GM19438 (cell line): ENCODE results near the gene SLC25A19.

Experiments used
- ATAC-seq: cut with Tn5 transposase; IDR thresholded peaks from one replicate; pipeline ENCODE4 v1.9.1; 2021; ENCODE audit warnings: low read depth; ENCODE audit not compliant: unreplicated experiment

Gene SLC25A19

GRCh38 chr17:75289115-75289831, at the start of gene SLC25A19:
SLC25A19 (minus strand) TSS chr17:75289433; CDS start chr17:75286764, 2,669 bp downstream.
- ATAC-seq: peak; percentile 91

GRCh38 chr17:75338335-75338734, 49.1 kb upstream of the SLC25A19 start:
- no peak for ATAC-seq

GRCh38 chr17:75335315-75335714, 46.1 kb upstream of the SLC25A19 start:
- no peak for ATAC-seq

GRCh38 chr17:75334723-75335122, 45.5 kb upstream of the SLC25A19 start:
- no peak for ATAC-seq

- no peak for ATAC-seq
Observed at GRCh38 chr17:75331671-75332070, 42.4 kb upstream of the SLC25A19 start.

- ATAC-seq: no peak
Observed at GRCh38 chr17:75327757-75328156, 38.5 kb upstream of the SLC25A19 start.

GRCh38 chr17:75326226-75326848, 37.1 kb upstream of the SLC25A19 start:
- ATAC-seq: no peak

GRCh38 chr17:75325827-75326225, 36.6 kb upstream of the SLC25A19 start:
- ATAC-seq: no peak

- ATAC-seq: no peak
Observed at GRCh38 chr17:75325348-75325747, 36.1 kb upstream of the SLC25A19 start.

- no peak for ATAC-seq
Observed at GRCh38 chr17:75321506-75321905, 32.3 kb upstream of the SLC25A19 start.

- peak; percentile 39 for ATAC-seq
Observed at GRCh38 chr17:75319904-75320691, 30.9 kb upstream of the SLC25A19 start.

GRCh38 chr17:75318615-75319222, 29.5 kb upstream of the SLC25A19 start:
- no peak for ATAC-seq

- no peak for ATAC-seq
Observed at GRCh38 chr17:75318211-75318610, 29.0 kb upstream of the SLC25A19 start.

GRCh38 chr17:75317671-75318070, 28.4 kb upstream of the SLC25A19 start:
- no peak for ATAC-seq

GRCh38 chr17:75316253-75316652, 27.0 kb upstream of the SLC25A19 start:
- no peak for ATAC-seq

- ATAC-seq: no peak
Observed at GRCh38 chr17:75315541-75316243, 26.5 kb upstream of the SLC25A19 start.

GRCh38 chr17:75313941-75314551, 24.8 kb upstream of the SLC25A19 start:
- ATAC-seq: peak; percentile 51

- ATAC-seq: no peak
Observed at GRCh38 chr17:75308732-75309629, 19.7 kb upstream of the SLC25A19 start.
